H4 (cell line): Measurements from ENCODE around the gene FCMR. TPM values are rescaled to one million over a fixed set of nuclear protein-coding genes. Genes with fewer than 3 reads are reported as not detected.
"Not testable (repeated sequence)": the region's sequence is repeated elsewhere in the genome, so short reads cannot be mapped to it uniquely, and the experiment has no call there.

ENCODE experiments used
- DNase-seq: peaks from one replicate; pipeline ENCODE4 v3.0.0-alpha.2; 2015; ENCODE audit warnings: low spot score
- total RNA-seq: library from RNA; depleted of rRNA; stranded (reverse); fragments of >200 nt; shearing (Covaris generic); gene quantifications from 2 replicates; pipeline ENCODE4 v1.2.3, GENCODE V29; 2014; rRNA removed

FCMR gene
- total RNA-seq, 1 experiment from 2014 or later, result 0.12 TPM

- DNase-seq, result no peak
Observed at GRCh38 chr1:206873603-206874188, 48.0 kb downstream of the FCMR start.

- DNase-seq, result no peak
Observed at GRCh38 chr1:206872139-206872538, 49.6 kb downstream of the FCMR start.

GRCh38 chr1:206868264-206868663 lies 53.5 kb downstream of the FCMR start:
- DNase-seq, result no peak

GRCh38 chr1:206867716-206868115 lies 54.0 kb downstream of the FCMR start:
- no peak for DNase-seq

DNA sequence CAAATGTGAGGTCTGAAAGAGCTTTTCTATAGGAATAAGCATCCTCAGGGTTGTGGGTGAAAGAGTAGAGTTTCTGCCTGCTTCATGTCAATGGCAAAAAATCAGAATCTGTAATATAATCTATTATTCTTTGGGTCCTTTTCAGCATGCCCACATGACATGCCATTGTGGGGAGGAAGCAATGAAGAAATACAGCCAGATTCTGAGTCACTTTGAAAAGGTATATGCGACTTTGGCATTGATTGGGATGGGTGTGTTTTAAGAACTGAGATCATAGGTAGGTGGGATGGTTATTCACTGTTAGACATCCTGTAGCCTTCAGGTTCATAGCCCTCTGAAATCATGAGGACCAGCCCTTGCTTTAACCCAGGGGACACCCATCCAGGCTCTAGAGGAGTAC lies 54.5 kb downstream of the FCMR start:
- DNase-seq, result no peak

- no peak for DNase-seq
Observed at GRCh38 chr1:206866062-206866461, 55.7 kb downstream of the FCMR start.

- peak; percentile 74 for DNase-seq
Observed at GRCh38 chr1:206864939-206865671, 56.6 kb downstream of the FCMR start, which contains the start of gene IL20. IL20 (plus strand) TSS chr1:206865623; CDS start chr1:206865853, 230 bp downstream.

GRCh38 chr1:206863266-206863665 lies 58.5 kb downstream of the FCMR start:
- DNase-seq, result no peak

GRCh38 chr1:206860165-206860564 lies 61.6 kb downstream of the FCMR start:
- DNase-seq, result no peak

DNA sequence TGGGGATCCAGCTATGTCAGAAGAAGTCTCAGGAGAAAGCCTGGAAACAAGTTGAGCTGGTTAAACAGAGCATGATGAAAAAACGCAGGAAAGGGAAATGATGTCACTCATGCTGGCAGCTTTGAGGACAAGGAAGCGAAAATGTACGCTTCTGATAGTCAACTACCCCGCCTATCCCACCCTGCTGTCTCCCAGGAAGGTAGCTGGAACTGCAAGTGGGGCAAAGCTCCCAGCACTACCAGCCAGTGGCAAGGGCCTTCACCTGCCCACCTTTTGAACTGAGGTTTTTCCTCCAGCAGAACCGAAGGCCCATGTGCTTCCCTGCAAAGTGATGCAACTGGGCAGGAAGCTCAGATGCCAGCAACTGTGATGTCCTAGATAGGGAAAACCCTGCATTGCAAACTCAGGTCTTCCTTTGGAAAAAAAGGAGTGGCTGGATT lies 62.6 kb downstream of the FCMR start:
- DNase-seq, result no peak

DNA sequence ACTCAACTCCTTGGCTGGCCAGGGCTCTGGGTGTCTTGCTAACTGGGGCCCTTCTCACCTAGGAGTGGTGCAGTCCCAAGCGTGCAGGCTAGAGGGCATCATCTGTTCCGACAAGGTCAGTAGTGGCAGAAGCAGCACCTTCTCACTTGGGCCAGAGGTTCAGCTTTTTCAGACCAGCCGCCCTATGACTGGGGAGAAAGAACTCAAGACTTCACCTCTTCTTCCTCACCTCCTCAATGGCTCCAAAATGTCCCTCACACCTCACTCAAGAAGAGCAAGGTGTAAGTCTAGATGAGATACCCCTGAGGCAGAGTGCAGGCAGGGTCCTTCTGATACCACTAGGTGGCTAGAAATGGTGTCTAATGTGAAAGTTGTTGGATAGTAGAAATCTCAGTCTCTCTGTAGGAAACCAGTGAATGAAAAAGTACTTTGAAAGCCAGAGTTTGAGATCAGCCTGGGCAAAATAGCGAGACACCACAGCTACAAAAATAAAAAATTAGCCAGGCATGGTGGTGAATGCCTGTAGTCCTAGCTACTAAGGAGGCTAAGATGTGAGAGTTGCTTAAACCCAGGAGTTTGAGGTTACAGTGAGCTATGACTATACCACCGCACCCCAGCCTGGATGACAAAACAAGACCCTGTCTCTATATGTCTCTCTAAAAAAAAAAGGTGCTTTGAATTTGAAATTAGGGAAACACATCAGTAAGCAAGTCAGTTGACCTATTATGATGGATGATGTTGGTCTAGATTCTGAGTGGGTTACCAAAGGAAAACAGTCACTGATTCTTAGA lies 64.9 kb downstream of the FCMR start:
- DNase-seq, result no peak

DNA sequence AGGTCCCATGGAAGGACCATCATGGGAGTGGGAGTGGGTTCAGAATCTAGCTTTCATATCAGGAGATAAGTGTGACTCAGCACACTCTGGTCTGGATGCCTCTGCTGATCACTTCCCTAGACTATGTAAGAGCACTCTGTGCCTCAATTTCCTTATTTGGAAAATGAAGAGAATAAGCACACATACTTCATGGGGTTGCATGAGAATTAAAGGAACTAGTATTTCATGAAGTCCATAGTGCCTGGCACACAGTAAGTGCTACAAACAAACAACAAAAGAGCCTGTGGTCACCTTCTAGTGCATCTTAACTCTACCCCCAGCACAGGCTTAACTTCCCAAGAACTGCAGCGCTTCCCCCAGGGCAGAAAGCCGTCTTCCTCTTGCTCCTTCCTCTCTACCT lies 65.9 kb downstream of the FCMR start:
- no peak for DNase-seq

DNA sequence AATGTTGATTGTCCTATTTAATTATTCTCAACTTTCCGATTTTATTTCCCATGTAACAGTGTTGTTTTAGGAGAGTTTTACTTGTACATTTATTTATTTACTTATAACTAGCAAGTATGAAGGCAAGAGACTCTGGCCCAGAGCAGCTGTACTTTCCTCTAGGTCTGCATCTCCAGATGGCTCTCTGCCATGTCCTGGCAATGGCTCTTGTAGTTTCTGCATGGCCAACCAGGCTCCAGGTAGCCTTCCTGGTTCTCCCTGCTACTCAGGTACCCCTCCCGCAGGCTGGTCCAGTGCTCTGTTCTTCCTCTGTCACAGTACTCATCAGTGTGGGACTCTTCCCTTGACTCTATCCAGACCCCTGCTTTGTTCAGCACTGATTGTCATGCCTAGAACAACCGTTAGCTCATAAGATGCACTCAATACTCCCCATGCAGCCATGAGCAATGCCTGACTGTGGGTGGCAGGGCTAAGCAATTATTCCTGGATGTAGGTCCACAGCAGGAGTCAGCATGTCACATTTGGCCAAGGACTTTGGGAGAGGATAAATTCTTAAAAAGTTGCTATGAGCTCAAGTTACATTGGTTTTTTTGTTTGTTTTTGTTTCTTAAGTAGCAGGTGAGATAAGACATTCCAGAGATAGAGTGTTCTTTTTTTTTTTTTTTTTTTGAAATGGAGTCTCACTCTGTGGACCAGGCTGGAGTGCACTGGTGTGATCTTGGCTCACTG lies 67.2 kb downstream of the FCMR start:
- DNase-seq, result peak; percentile 26

GRCh38 chr1:206853696-206854095 lies 68.0 kb downstream of the FCMR start:
- DNase-seq, result not testable (repeated sequence)

Other genes starting within 250 kb of the FCMR start
- gene MAPKAPK2, start 237.0 kb downstream of the FCMR start, total RNA-seq, result 11.8 and 12.7 TPM in 2 replicates
- gene IL19, start 151.2 kb downstream of the FCMR start, total RNA-seq, result not detected in 2 replicates
- gene IL10, start 149.4 kb downstream of the FCMR start, total RNA-seq, result not detected in 2 replicates
- not detected in 2 replicates for gene IL20, start 56.3 kb downstream of the FCMR start, total RNA-seq
- gene IL24, start 24.5 kb downstream of the FCMR start, total RNA-seq, result 1.1 TPM in 1 of 2 replicates, not detected in the other
- gene PIGR, start 24.5 kb upstream of the FCMR start, total RNA-seq, result 0.02 TPM in 1 of 2 replicates, not detected in the other
- not detected in 2 replicates for gene FCAMR, start 48.5 kb upstream of the FCMR start, total RNA-seq
- not detected in 2 replicates for gene C1orf116, start 110.8 kb upstream of the FCMR start, total RNA-seq
- 3.5 and 3.9 TPM in 2 replicates for gene YOD1, start 129.3 kb upstream of the FCMR start, total RNA-seq
- gene PFKFB2, start 131.3 kb upstream of the FCMR start, total RNA-seq, result 5.6 and 6.0 TPM in 2 replicates
- not detected in 2 replicates for gene C4BPB, start 166.9 kb upstream of the FCMR start, total RNA-seq
- gene C4BPA, start 182.3 kb upstream of the FCMR start, total RNA-seq, result 0.15 TPM in 1 of 2 replicates, not detected in the other